HG03521 (cell line): ENCODE data around the gene LCN2.
"Not testable (repeated sequence)": the region's sequence is repeated elsewhere in the genome, so short reads cannot be mapped to it uniquely, and the experiment has no call there.

Experiments used
- ATAC-seq: cut with Tn5 transposase; IDR thresholded peaks from one replicate; pipeline ENCODE4 v1.9.1; 2021; ENCODE audit warnings: mild to moderate bottlenecking, moderate library complexity; ENCODE audit not compliant: unreplicated experiment

LCN2 gene

GRCh38 chr9:128127568-128127989 is 21.7 kb upstream of the LCN2 start, which contains the start of gene PTGES2:
PTGES2 (minus strand) TSS chr9:128127729; CDS start chr9:128127717, 12 bp downstream.
- ATAC-seq = peak; percentile 53

GRCh38 chr9:128127990-128128835 is 21.0 kb upstream of the LCN2 start:
- peak; percentile 57 for ATAC-seq

- ATAC-seq = no peak
Measured at GRCh38 chr9:128128836-128129590, 20.2 kb upstream of the LCN2 start.

- not testable (repeated sequence) for ATAC-seq
Measured at GRCh38 chr9:128129976-128130590, 19.2 kb upstream of the LCN2 start.

GRCh38 chr9:128130651-128131050 is 18.6 kb upstream of the LCN2 start:
- ATAC-seq = not testable (repeated sequence)

GRCh38 chr9:128131346-128131745 is 17.9 kb upstream of the LCN2 start:
- ATAC-seq = not testable (repeated sequence)

- ATAC-seq = not testable (repeated sequence)
Measured at GRCh38 chr9:128132139-128132538, 17.1 kb upstream of the LCN2 start.

GRCh38 chr9:128135561-128135960 is 13.7 kb upstream of the LCN2 start:
- not testable (repeated sequence) for ATAC-seq

GRCh38 chr9:128136816-128137793 is 12.1 kb upstream of the LCN2 start:
- no peak for ATAC-seq

GRCh38 chr9:128138001-128138400 is 11.3 kb upstream of the LCN2 start:
- ATAC-seq = no peak

GRCh38 chr9:128139621-128140020 is 9.6 kb upstream of the LCN2 start:
- no peak for ATAC-seq

GRCh38 chr9:128141604-128142003 is 7.6 kb upstream of the LCN2 start:
- no peak for ATAC-seq

- ATAC-seq = no peak
Measured at GRCh38 chr9:128142061-128142460, 7.2 kb upstream of the LCN2 start.

- ATAC-seq = no peak
Measured at GRCh38 chr9:128142596-128142995, 6.7 kb upstream of the LCN2 start.

GRCh38 chr9:128143525-128144238 is 5.6 kb upstream of the LCN2 start:
- ATAC-seq = no peak

GRCh38 chr9:128144239-128145181 is 4.7 kb upstream of the LCN2 start:
- no peak for ATAC-seq

- no peak for ATAC-seq
Measured at GRCh38 chr9:128145536-128145935, 3.7 kb upstream of the LCN2 start.

- no peak for ATAC-seq
Measured at GRCh38 chr9:128145951-128146351, 3.3 kb upstream of the LCN2 start.
